Measurements from ENCODE around the gene LAMP2. TPM values are rescaled to one million over a fixed set of nuclear protein-coding genes. Genes with fewer than 3 reads are reported as not detected.

LAMP2 gene
- total and polyA plus RNA-seq, 9 of the 15 experiments (the other 6 are each of a cell fraction or from before 2014, with no cell fraction given), result 22.3 to 77.7 (median 48.6) TPM

GRCh38 chrX:120452131-120452530, 17.0 kb downstream of the LAMP2 start (continued):
- no peak for TF ChIP-seq SP2 (IDR thresholded peaks at IDR 0.05; ENCODE audit: extremely low read depth, low read depth, low read length, poor library complexity, severe bottlenecking)
- no peak for TF ChIP-seq KDM2B (CRISPR knock-in tag; IDR thresholded peaks at IDR 0.05)
- TF ChIP-seq TRIM24 (IDR thresholded peaks at IDR 0.05), result no peak
- no peak for TF ChIP-seq OTX1 (CRISPR knock-in tag; IDR thresholded peaks at IDR 0.05)
- no peak for TF ChIP-seq ELF4 (CRISPR knock-in tag; IDR thresholded peaks at IDR 0.05)
- TF ChIP-seq GATA2 (CRISPR knock-in tag; IDR thresholded peaks at IDR 0.05), result 0 out of 2 replicates have a peak, but pooled peaks have one; percentile 7
- no peak for TF ChIP-seq PRMT5 (CRISPR knock-in tag; IDR thresholded peaks at IDR 0.05)

- H3K9me1 ChIP-seq (ENCODE audit: control insufficient read depth, insufficient read depth, low read length), result no peaks in the 10 kb centered on the region
- no peak overlapping the region for H3K9ac ChIP-seq (ENCODE audit: insufficient read depth in 1 of 2, low read depth in 2 of 2, low read length in 2 of 2)
- ChIA-PET POLR2A (no interaction called here), CTCF (ENCODE audit: low intra/inter-chr PET ratio) (no interaction called here)
- H3K4me3 ChIP-seq, result no peak overlapping the region
- peaks cover 63% of the 10 kb centered on the region; the same call in 2 of the 3 replicates for H3K36me3 ChIP-seq (ENCODE audit: control insufficient read depth, insufficient read depth, low read length)
- intact Hi-C loops (cut with micrococcal nuclease), result loop anchor here (5.0 kb wide), 1 partner anchor 83 kb away; no protein-coding TSS in a partner anchor
- H3K79me2 ChIP-seq (ENCODE audit: control insufficient read depth, insufficient read depth, low read length), result no peaks in the 10 kb centered on the region; the same call in 1 of the 3 replicates
- peak; percentile 48; the same call in 1 of the 3 replicates for ATAC-seq
- H3K9me3 ChIP-seq (replicated peaks; ENCODE audit: control insufficient read depth, insufficient read depth, low read depth, low read length), result no peaks in the 10 kb centered on the region
- H3K27me3 ChIP-seq (ENCODE audit: control insufficient read depth in 2 of 2, insufficient read depth in 2 of 2, low read length in 2 of 2), result no peaks in the 10 kb centered on the region
- peaks cover 3 to 19% of the 10 kb centered on the region in 2 experiments; a peak in 4 of 5 replicates for H3K4me1 ChIP-seq (replicated peaks in 1 of 2; ENCODE audit: control insufficient read depth in 2 of 2, insufficient read depth in 2 of 2, low read length in 2 of 2)
- no peaks in the 10 kb centered on the region for H4K20me1 ChIP-seq (replicated peaks; ENCODE audit: control insufficient read depth, insufficient read depth, low read length)
- no peak overlapping the region for H2AFZ ChIP-seq (ENCODE audit: low read depth, low read length)
- DNase-seq (ENCODE audit: extremely low read depth in 1 of 4, low spot score in 3 of 4), result peak in 1 of 4 experiments; percentile 15
- BruUV-seq (replicated peaks), result no TSS peak
- WGBS (ENCODE audit: insufficient coverage, low coverage, missing lambda C conversion rate), result 59% methylated on average over 3 of the region's 3 CpGs
- FAIRE-seq, result peak; percentile 64
- H3K27ac ChIP-seq (ENCODE audit: extremely low read depth, low read depth, low read length), result no peak overlapping the region
- peak; percentile 15 to 47 (median 40); a peak in 4 of 6 replicates for TF ChIP-seq CTCF (IDR thresholded peaks at IDR 0.05 in 2 of 3, conservative IDR thresholded peaks at IDR 0.05 in 1 of 3; ENCODE audit: insufficient read depth in 2 of 3, low read depth in 1 of 3, low read length in 3 of 3)
- peak; percentile 31 to 47 for TF ChIP-seq RAD21 (CRISPR knock-in tag; conservative IDR thresholded peaks at IDR 0.05 in 1 of 2, IDR thresholded peaks at IDR 0.05 in 1 of 2)
- no peak for TF ChIP-seq DPF2 (IDR thresholded peaks at IDR 0.05)
- no peak overlapping the region for H3K4me2 ChIP-seq (ENCODE audit: insufficient read depth, low read length)
- in situ Hi-C loops (cut with MboI), result no loop called here
These were observed 18.9 kb downstream of the LAMP2 start for GRCh38 chrX:120450163-120450562.

All from K562 (cell line).